K562 (cell line): ENCODE measurements around the gene SRSF6. TPM values are rescaled to one million over a fixed set of nuclear protein-coding genes. Genes with fewer than 3 reads are reported as not detected.
A peak's percentile ranks its signal among the peaks of the same experiment; 100 is the strongest.

Experiments used
- ATF7 ChIP-seq: fragments of 450-650 bp; IDR thresholded peaks from 2 replicates; pipeline ENCODE4 v1.7.1; 2014; ENCODE audit warnings: mild to moderate bottlenecking, moderate library complexity
- DMBX1 ChIP-seq: fragments of 250-450 bp; sonication (Bioruptor Pico); IDR thresholded peaks from 2 replicates; pipeline ENCODE4 v1.8.0; 2022; ENCODE audit warnings: inconsistent platforms, mild to moderate bottlenecking, moderate library complexity, borderline replicate concordance
- ELF2 ChIP-seq: fragments of 250-450 bp; sonication (Bioruptor Pico); IDR thresholded peaks from 2 replicates; pipeline ENCODE4 v1.5.0; 2021; ENCODE audit warnings: mild to moderate bottlenecking
- FOXA3 ChIP-seq, 2 experiments: fragments of 450-650 bp in 1 of 2; sonication (generic) in 1 of 2; formaldehyde crosslinking; IDR thresholded peaks in 1 of 2; conservative IDR thresholded peaks in 1 of 2; 2 replicates each; pipeline versions ENCODE4 v1.4.0 to v1.8.0; 2020 to 2022; ENCODE audit warnings: mild to moderate bottlenecking in 2 of 2, missing genetic modification reagents in 1 of 2
- HCFC1 ChIP-seq: IDR thresholded peaks from 2 replicates; pipeline ENCODE4 v1.6.1; 2012; ENCODE audit warnings: low read depth, low read length, improper control_type of control experiment
- KAT8 ChIP-seq: fragments of 450-650 bp; IDR thresholded peaks from 2 replicates; pipeline ENCODE4 v1.6.1; 2016; ENCODE audit warnings: low read depth, mild to moderate bottlenecking
- MCM7 ChIP-seq, 2 experiments: fragments of 450-650 bp; IDR thresholded peaks; 2 replicates each; pipeline ENCODE4 v1.6.1; 2016 to 2018
- NCOA6 ChIP-seq: fragments of 450-650 bp; IDR thresholded peaks from 2 replicates; pipeline ENCODE4 v1.6.1; 2017; ENCODE audit warnings: mild to moderate bottlenecking
- NCOR1 ChIP-seq: fragments of 450-650 bp; IDR thresholded peaks from 2 replicates; pipeline ENCODE4 v1.6.1; 2016; ENCODE audit warnings: mild to moderate bottlenecking, moderate library complexity
- SNRNP70 ChIP-seq: fragments of 200-400 bp; formaldehyde crosslinking; optimal IDR thresholded peaks from 2 replicates; pipeline ENCODE3; 2017; ENCODE audit warnings: low read depth, low read length
- SREBF2 ChIP-seq: sonication (generic); formaldehyde crosslinking; IDR thresholded peaks from 2 replicates; pipeline ENCODE4 v1.4.0; 2020; ENCODE audit warnings: mild to moderate bottlenecking, missing genetic modification reagents
- TCF7L2 ChIP-seq: fragments of 150-350 bp; IDR thresholded peaks from 2 replicates; pipeline ENCODE4 v1.6.1; 2016; ENCODE audit warnings: low read depth, mild to moderate bottlenecking, low read length, moderate library complexity
- TRIM24 ChIP-seq, 2 experiments: fragments of 450-650 bp; IDR thresholded peaks; 2 replicates each; pipeline ENCODE4 v1.6.1; 2016
- YBX1 ChIP-seq: fragments of 450-650 bp; IDR thresholded peaks from 2 replicates; pipeline ENCODE4 v1.7.1; 2016; ENCODE audit warnings: mild to moderate bottlenecking
- ZBTB8A ChIP-seq: fragments of 450-650 bp; IDR thresholded peaks from 2 replicates; pipeline ENCODE4 v1.6.1; 2018; ENCODE audit warnings: mild to moderate bottlenecking, moderate library complexity; ENCODE audit not compliant: partially characterized antibody
- ZNF12 ChIP-seq: sonication (generic); formaldehyde crosslinking; IDR thresholded peaks from 2 replicates; pipeline ENCODE4 v1.4.0; 2020; ENCODE audit warnings: mild to moderate bottlenecking, missing genetic modification reagents
- ZNF584 ChIP-seq: fragments of 200-800 bp; sonication (Bioruptor generic); IDR thresholded peaks from 2 replicates; pipeline ENCODE4 v1.6.1; 2016; ENCODE audit warnings: low read depth, mild to moderate bottlenecking, missing genetic modification characterization, missing compliant biosample characterization
- ZNF699 ChIP-seq: fragments of 250-450 bp; sonication (Bioruptor Pico); IDR thresholded peaks from 2 replicates; pipeline ENCODE4 v1.8.0; 2021; ENCODE audit warnings: mild to moderate bottlenecking, moderate library complexity; ENCODE audit not compliant: insufficient replicate concordance
- ZNF780A ChIP-seq: fragments of 250-450 bp; sonication (Bioruptor Pico); IDR thresholded peaks from 2 replicates; pipeline ENCODE4 v1.5.0; 2021; ENCODE audit warnings: mild to moderate bottlenecking
- polyA plus RNA-seq, 8 experiments: library from polyadenylated mRNA; depleted of rRNA in 4 of 8; stranded (reverse) in 5 of 8; unstranded in 3 of 8; fragments of >200 nt; fragmentation: Nextera tagmentation in 2 of 8; fragmentation: Illumina TruSeq in 1 of 8; extraction: Ambion mirVana in 2 of 8; extraction: Trizol in 1 of 8; gene quantifications; 2 replicates each; pipeline versions ENCODE4 v1.2.1 to v1.2.3, GENCODE V29; 2011 to 2014; ENCODE audit warnings: inconsistent platforms in 1 of 8, missing spikeins in 1 of 8
- total RNA-seq, 7 experiments: library from RNA; depleted of rRNA in 6 of 7; stranded (reverse); fragments of >200 nt in 6 of 7; fragmentation: Illumina TruSeq in 2 of 7; extraction: Trizol in 2 of 7; gene quantifications; 2 replicates each; pipeline versions ENCODE4 v1.2.1 to v1.2.3, GENCODE V29; 2011 to 2021; ENCODE audit warnings: low replicate concordance in 1 of 7
- TF ChIP-seq, protein P1 (sequence below): fragments of 450-650 bp; IDR thresholded peaks from 2 replicates; pipeline ENCODE4 v1.6.1; 2016
- TF ChIP-seq, protein P2 (sequence below): fragments of 450-650 bp; formaldehyde crosslinking; IDR thresholded peaks from 2 replicates; pipeline ENCODE4 v1.4.0; 2022; ENCODE audit warnings: missing genetic modification characterization
- TF ChIP-seq, protein P3 (sequence below): fragments of 250-450 bp; sonication (Bioruptor Pico); IDR thresholded peaks from 2 replicates; pipeline ENCODE4 v1.5.0; 2021; ENCODE audit warnings: mild to moderate bottlenecking, moderate library complexity
- TF ChIP-seq, protein P4 (sequence below): fragments of 450-650 bp; formaldehyde crosslinking; IDR thresholded peaks from 2 replicates; pipeline ENCODE4 v1.4.0; 2020; ENCODE audit warnings: mild to moderate bottlenecking, moderate library complexity
- TF ChIP-seq, protein P5 (sequence below): sonication (generic); formaldehyde crosslinking; IDR thresholded peaks from 2 replicates; pipeline ENCODE4 v1.8.1; 2022; ENCODE audit warnings: missing genetic modification reagents

The SRSF6 gene
- total and polyA plus RNA-seq, 9 of the 15 experiments (the other 6 are each of a cell fraction or from before 2014, with no cell fraction given): 52.4 to 165 (median 117) TPM

DNA sequence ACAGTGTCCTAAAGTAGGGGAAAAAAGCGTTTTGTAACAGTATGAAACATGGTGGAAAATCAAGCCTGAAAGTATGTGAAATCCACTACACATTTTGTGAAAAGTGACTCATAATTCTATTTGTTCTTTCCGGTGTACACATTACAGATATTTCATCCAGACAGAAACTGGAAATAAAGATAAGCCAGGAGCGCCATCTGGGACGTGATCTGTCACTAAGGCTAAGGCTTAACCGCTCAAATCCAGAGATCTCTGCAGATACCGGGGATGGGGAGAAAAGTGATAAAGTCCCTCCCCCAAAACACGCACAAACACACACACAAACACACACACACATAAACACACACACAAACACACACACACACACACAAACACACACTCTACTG lies 26.6 kb upstream of the SRSF6 start (continued):
- TF ChIP-seq, protein P1, sequence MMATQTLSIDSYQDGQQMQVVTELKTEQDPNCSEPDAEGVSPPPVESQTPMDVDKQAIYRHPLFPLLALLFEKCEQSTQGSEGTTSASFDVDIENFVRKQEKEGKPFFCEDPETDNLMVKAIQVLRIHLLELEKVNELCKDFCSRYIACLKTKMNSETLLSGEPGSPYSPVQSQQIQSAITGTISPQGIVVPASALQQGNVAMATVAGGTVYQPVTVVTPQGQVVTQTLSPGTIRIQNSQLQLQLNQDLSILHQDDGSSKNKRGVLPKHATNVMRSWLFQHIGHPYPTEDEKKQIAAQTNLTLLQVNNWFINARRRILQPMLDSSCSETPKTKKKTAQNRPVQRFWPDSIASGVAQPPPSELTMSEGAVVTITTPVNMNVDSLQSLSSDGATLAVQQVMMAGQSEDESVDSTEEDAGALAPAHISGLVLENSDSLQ: no peak; the same call in 1 of the 2 replicates
- TF ChIP-seq ELF2 (CRISPR knock-in tag): no peak
- TF ChIP-seq, protein P2, sequence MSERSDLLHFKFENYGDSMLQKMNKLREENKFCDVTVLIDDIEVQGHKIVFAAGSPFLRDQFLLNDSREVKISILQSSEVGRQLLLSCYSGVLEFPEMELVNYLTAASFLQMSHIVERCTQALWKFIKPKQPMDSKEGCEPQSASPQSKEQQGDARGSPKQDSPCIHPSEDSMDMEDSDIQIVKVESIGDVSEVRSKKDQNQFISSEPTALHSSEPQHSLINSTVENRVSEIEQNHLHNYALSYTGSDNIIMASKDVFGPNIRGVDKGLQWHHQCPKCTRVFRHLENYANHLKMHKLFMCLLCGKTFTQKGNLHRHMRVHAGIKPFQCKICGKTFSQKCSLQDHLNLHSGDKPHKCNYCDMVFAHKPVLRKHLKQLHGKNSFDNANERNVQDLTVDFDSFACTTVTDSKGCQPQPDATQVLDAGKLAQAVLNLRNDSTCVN: no peak
- TF ChIP-seq, protein P3, sequence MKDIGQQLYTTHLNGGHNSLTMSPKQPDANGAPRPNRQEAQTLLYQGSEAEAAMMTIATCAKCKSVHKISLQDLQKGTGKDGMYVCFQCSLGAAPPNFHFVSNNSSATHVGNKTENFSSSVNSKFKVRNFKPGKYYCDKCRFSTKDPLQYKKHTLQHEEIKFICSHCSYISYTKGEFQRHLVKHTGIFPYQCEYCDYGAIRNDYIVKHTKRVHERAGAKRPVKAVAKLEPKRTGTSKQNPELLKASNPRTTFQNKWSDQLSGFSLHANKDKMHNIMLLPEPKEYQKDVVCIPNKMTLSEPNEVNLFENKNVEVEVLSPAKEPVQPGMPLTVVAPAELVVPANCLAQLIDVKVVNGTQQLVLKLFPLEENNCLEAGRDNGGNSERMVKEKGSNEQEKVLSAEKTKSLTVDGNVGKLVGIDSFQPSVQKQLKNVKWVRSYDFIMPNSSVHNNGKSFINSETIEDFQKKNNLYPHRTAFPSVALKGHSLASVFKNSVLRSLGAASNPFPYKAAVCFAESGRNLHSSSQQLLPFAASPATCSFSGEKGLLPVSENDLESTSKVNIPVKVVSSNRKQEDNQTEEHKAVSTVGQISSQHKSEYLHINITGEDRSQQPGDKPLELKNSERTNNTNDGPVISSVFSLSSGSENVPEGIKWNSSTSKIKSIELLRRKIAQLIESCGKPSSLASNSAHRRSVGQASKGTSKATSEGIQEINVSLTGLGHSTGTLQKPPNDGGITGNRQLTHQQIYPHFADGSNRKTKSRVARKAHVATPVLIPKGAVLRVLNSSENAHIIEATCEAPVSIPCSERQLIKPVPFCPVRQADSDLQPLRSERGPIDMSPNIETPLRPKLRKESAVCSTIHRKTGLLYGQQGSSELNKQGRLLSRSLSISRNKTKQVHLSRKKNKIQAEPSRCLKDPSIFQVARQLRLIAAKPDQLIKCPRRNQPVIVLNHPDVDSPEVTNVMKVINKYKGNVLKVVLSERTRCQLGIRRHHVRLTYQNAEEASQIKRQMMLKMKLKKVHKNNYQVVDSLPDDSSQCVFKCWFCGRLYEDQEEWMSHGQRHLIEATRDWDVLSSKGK (CRISPR knock-in tag): no peak
- TF ChIP-seq, protein P4, sequence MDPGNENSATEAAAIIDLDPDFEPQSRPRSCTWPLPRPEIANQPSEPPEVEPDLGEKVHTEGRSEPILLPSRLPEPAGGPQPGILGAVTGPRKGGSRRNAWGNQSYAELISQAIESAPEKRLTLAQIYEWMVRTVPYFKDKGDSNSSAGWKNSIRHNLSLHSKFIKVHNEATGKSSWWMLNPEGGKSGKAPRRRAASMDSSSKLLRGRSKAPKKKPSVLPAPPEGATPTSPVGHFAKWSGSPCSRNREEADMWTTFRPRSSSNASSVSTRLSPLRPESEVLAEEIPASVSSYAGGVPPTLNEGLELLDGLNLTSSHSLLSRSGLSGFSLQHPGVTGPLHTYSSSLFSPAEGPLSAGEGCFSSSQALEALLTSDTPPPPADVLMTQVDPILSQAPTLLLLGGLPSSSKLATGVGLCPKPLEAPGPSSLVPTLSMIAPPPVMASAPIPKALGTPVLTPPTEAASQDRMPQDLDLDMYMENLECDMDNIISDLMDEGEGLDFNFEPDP (CRISPR knock-in tag): no peak
- no peak for TF ChIP-seq YBX1
- TF ChIP-seq ZNF699 (CRISPR knock-in tag): no peak
- TF ChIP-seq KAT8: no peak
- no peak for TF ChIP-seq ZNF780A (CRISPR knock-in tag)
- no peak for TF ChIP-seq FOXA3 (CRISPR knock-in tag; conservative IDR thresholded peaks at IDR 0.05 in 1 of 2, IDR thresholded peaks at IDR 0.05 in 1 of 2)
- TF ChIP-seq SREBF2: no peak
- no peak for TF ChIP-seq ATF7
- TF ChIP-seq TRIM24 (IDR thresholded peaks at IDR 0.05): peak; percentile 26 to 69; a peak in 1 of 4 replicates
- TF ChIP-seq NCOR1: peak; percentile 65; the same call in 1 of the 2 replicates
- no peak for TF ChIP-seq NCOA6
- TF ChIP-seq, protein P5, sequence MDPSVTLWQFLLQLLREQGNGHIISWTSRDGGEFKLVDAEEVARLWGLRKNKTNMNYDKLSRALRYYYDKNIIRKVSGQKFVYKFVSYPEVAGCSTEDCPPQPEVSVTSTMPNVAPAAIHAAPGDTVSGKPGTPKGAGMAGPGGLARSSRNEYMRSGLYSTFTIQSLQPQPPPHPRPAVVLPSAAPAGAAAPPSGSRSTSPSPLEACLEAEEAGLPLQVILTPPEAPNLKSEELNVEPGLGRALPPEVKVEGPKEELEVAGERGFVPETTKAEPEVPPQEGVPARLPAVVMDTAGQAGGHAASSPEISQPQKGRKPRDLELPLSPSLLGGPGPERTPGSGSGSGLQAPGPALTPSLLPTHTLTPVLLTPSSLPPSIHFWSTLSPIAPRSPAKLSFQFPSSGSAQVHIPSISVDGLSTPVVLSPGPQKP (CRISPR knock-in tag): no peak
- TF ChIP-seq ZNF12 (CRISPR knock-in tag): no peak
- no peak for TF ChIP-seq SNRNP70
- no peak for TF ChIP-seq HCFC1
- TF ChIP-seq TCF7L2: no peak
- TF ChIP-seq ZNF584: no peak
- no peak for TF ChIP-seq MCM7 (IDR thresholded peaks at IDR 0.05)
- TF ChIP-seq ZBTB8A: no peak
- TF ChIP-seq DMBX1 (CRISPR knock-in tag): no peak
